GM12878 (cell line): ENCODE data around the gene ZNF283. TPM values are rescaled to one million over a fixed set of nuclear protein-coding genes. Genes with fewer than 3 reads are reported as not detected.

ENCODE experiments used
- BCL11A ChIP-seq: IDR thresholded peaks from 2 replicates; pipeline ENCODE4 v1.6.1; 2011; ENCODE audit warnings: low read depth, low read length
- CBX3 ChIP-seq: fragments of 200-600 bp; sonication (generic); IDR thresholded peaks from 2 replicates; pipeline ENCODE4 v1.6.1; 2016; ENCODE audit warnings: low read depth, borderline replicate concordance
- CTCF ChIP-seq, 3 experiments: IDR thresholded peaks in 2 of 3; conservative IDR thresholded peaks in 1 of 3; 2 replicates each; pipeline ENCODE4 v1.5.1; 2011; ENCODE audit warnings: low read depth in 3 of 3, low read length in 3 of 3, mild to moderate bottlenecking in 3 of 3, control low read depth in 2 of 3, moderate library complexity in 2 of 3, inconsistent platforms in 1 of 3, mixed read lengths in 1 of 3; ENCODE audit not compliant: control insufficient read depth in 2 of 3, insufficient read depth in 1 of 3; ENCODE audit errors: extremely low read depth in 1 of 3
- EGR1 ChIP-seq, 2 experiments: IDR thresholded peaks; 1 replicate in 1 of 2; 2 replicates in 1 of 2; pipeline ENCODE4 v1.6.1; 2011 to 2012; ENCODE audit warnings: low read depth in 2 of 2, low read length in 2 of 2, borderline replicate concordance in 1 of 2, mild to moderate bottlenecking in 1 of 2, moderate library complexity in 1 of 2
- ETV6 ChIP-seq, 2 experiments: fragments of 450-650 bp in 1 of 2; IDR thresholded peaks in 1 of 2; conservative IDR thresholded peaks in 1 of 2; 2 replicates each; pipeline ENCODE4 v1.6.1; 2014; ENCODE audit warnings: antibody characterized with exemption in 1 of 2, borderline replicate concordance in 1 of 2, low read depth in 1 of 2, mild to moderate bottlenecking in 1 of 2, moderate library complexity in 1 of 2
- GABPA ChIP-seq: IDR thresholded peaks from 2 replicates; pipeline ENCODE4 v1.6.1; 2014; ENCODE audit warnings: antibody characterized with exemption, low read depth, mild to moderate bottlenecking, inconsistent platforms
- GATAD2B ChIP-seq: fragments of 450-650 bp; conservative IDR thresholded peaks from 2 replicates; pipeline ENCODE4 v1.6.1; 2017; ENCODE audit warnings: low read depth, mild to moderate bottlenecking, moderate library complexity
- HCFC1 ChIP-seq: fragments of 150-350 bp; IDR thresholded peaks from 2 replicates; pipeline ENCODE4 v1.6.1; 2014; ENCODE audit warnings: low read length
- IKZF1 ChIP-seq: fragments of 450-650 bp; conservative IDR thresholded peaks from 2 replicates; pipeline ENCODE4 v1.6.1; 2017; ENCODE audit warnings: antibody characterized with exemption, mild to moderate bottlenecking
- JUNB ChIP-seq: IDR thresholded peaks from 2 replicates; pipeline ENCODE4 v1.6.1; 2016; ENCODE audit warnings: antibody characterized with exemption, mild to moderate bottlenecking
- MEF2B ChIP-seq: fragments of 450-650 bp; IDR thresholded peaks from 2 replicates; pipeline ENCODE4 v1.6.1; 2018; ENCODE audit warnings: mild to moderate bottlenecking, moderate library complexity; ENCODE audit not compliant: partially characterized antibody, poor library complexity, severe bottlenecking
- MYB ChIP-seq: fragments of 150-350 bp; IDR thresholded peaks from 2 replicates; pipeline ENCODE4 v1.6.1; 2014; ENCODE audit warnings: mild to moderate bottlenecking, low read depth, low read length, borderline replicate concordance
- NFXL1 ChIP-seq: fragments of 450-650 bp; IDR thresholded peaks from 2 replicates; pipeline ENCODE4 v1.6.1; 2017; ENCODE audit warnings: antibody characterized with exemption, mild to moderate bottlenecking, borderline replicate concordance
- NR2C1 ChIP-seq: fragments of 450-650 bp; IDR thresholded peaks from 2 replicates; pipeline ENCODE4 v1.6.1; 2017; ENCODE audit warnings: antibody characterized with exemption, mild to moderate bottlenecking, moderate library complexity
- PRDM15 ChIP-seq: fragments of 450-650 bp; formaldehyde crosslinking; IDR thresholded peaks from 2 replicates; pipeline ENCODE4 v1.4.0; 2020; ENCODE audit warnings: mild to moderate bottlenecking, moderate library complexity
- RCOR1 ChIP-seq: conservative IDR thresholded peaks from 2 replicates; pipeline ENCODE4 v1.6.1; 2012; ENCODE audit warnings: low read depth, low read length, improper control_type of control experiment
- RELB ChIP-seq: fragments of 450-650 bp; IDR thresholded peaks from 2 replicates; pipeline ENCODE4 v1.6.1; 2017; ENCODE audit warnings: low read depth, mild to moderate bottlenecking, moderate library complexity
- SUPT20H ChIP-seq: IDR thresholded peaks from 2 replicates; pipeline ENCODE4 v1.6.1; 2011; ENCODE audit warnings: low read depth, mild to moderate bottlenecking, low read length, moderate library complexity, borderline replicate concordance; ENCODE audit not compliant: control insufficient read depth
- YY1 ChIP-seq: IDR thresholded peaks from 2 replicates; pipeline ENCODE4 v1.6.1; 2011; ENCODE audit warnings: low read depth, mild to moderate bottlenecking, low read length
- ZSCAN29 ChIP-seq: fragments of 450-650 bp; IDR thresholded peaks from 2 replicates; pipeline ENCODE4 v1.6.1; 2017; ENCODE audit warnings: mild to moderate bottlenecking, moderate library complexity
- polyA plus RNA-seq, 11 experiments: library from polyadenylated mRNA; depleted of rRNA in 4 of 11; unstranded in 6 of 11; stranded (reverse) in 5 of 11; fragments of >200 nt; fragmentation: Nextera tagmentation in 4 of 11; fragmentation: Illumina TruSeq in 1 of 11; extraction: Ambion mirVana in 4 of 11; extraction: Trizol in 1 of 11; gene quantifications; 1 replicate in 1 of 11; 2 replicates in 10 of 11; pipeline versions ENCODE4 v1.2.1 to v1.2.3, GENCODE V29; 2011 to 2016; ENCODE audit warnings: inconsistent platforms in 2 of 11, missing spikeins in 2 of 11, low read depth in 1 of 11
- total RNA-seq, 4 experiments: library from RNA; depleted of rRNA in 3 of 4; stranded (reverse); fragments of >200 nt in 3 of 4; fragmentation: Illumina TruSeq in 1 of 4; extraction: Trizol in 1 of 4; gene quantifications; 2 replicates each; pipeline versions ENCODE4 v1.2.1 to v1.2.3, GENCODE V29; 2013 to 2021

ZNF283 gene
- total and polyA plus RNA-seq, 10 of the 15 experiments (the other 5 are each of a cell fraction or from before 2014, with no cell fraction given): 2.2 to 7.8 (median 3.7) TPM

- TF ChIP-seq CTCF (IDR thresholded peaks at IDR 0.05 in 2 of 3, conservative IDR thresholded peaks at IDR 0.05 in 1 of 3; ENCODE audit: control insufficient read depth in 2 of 3, extremely low read depth in 1 of 3, insufficient read depth in 1 of 3, low read depth in 3 of 3, low read length in 3 of 3): no peak
- TF ChIP-seq ETV6 (conservative IDR thresholded peaks at IDR 0.05 in 1 of 2, IDR thresholded peaks at IDR 0.05 in 1 of 2; ENCODE audit: borderline replicate concordance in 1 of 2, low read depth in 1 of 2): no peak
- TF ChIP-seq RCOR1: no peak
- TF ChIP-seq NFXL1: no peak
- TF ChIP-seq BCL11A: no peak
- no peak for TF ChIP-seq PRDM15 (CRISPR knock-in tag)
- TF ChIP-seq JUNB: no peak
- TF ChIP-seq YY1: peak; percentile 45
- TF ChIP-seq HCFC1: peak; percentile 86
- peak; percentile 55 for TF ChIP-seq NR2C1
- peak; percentile 65; the same call in 1 of the 2 replicates for TF ChIP-seq IKZF1
- no peak for TF ChIP-seq MEF2B
- TF ChIP-seq GABPA: peak; percentile 83
- 0 out of 3 replicates have a peak, but pooled peaks of 1 of the 2 experiments have one; percentile 23 for TF ChIP-seq EGR1 (IDR thresholded peaks at IDR 0.05; ENCODE audit: borderline replicate concordance in 1 of 2, low read depth in 2 of 2, low read length in 2 of 2)
- TF ChIP-seq ZSCAN29: no peak
- TF ChIP-seq GATAD2B: no peak
- no peak for TF ChIP-seq SUPT20H
- TF ChIP-seq CBX3: no peak
- no peak for TF ChIP-seq MYB
- TF ChIP-seq RELB: no peak
Measured at GRCh38 chr19:43826787-43827754, at the start of gene ZNF283 (continued).
